ENCODE measurements around the gene CNGA2.

Gene CNGA2

DNA sequence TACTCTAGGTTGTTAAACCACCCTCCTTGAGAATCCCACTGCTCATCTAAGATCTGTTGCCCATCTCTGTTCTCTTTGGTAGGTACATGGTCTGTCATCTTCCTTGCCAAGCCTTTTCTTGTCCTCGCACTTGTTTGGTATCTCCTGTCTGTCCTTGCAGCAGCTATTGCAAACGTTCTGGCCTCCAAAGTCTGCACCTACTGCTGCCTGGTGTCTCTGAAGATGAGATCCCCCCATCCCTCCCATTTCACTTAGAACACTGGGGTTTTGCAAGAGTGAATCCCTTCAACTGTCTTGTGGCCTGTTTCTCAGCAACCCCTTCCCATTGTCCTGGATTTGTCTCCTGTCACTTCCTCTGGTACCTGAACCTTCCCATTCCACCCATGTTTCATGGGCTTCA, 673 bp downstream of the CNGA2 start:
- Histone ChIP-seq H2AFZ (ENCODE audit: low read depth, low read length) (no peak overlapping the region), H4K20me1 (ENCODE audit: insufficient read depth, low read length) (no peaks in the 10 kb centered on the region), H3K9me3 (ENCODE audit: insufficient read depth, low read length, severe bottlenecking) (no peaks in the 10 kb centered on the region), H3K4me1 (ENCODE audit: insufficient read depth, low read length) (no peaks in the 10 kb centered on the region), H3K79me2 (ENCODE audit: insufficient read depth, low read length) (no peaks in the 10 kb centered on the region), H3K36me3 (ENCODE audit: insufficient read depth, low read length) (no peaks in the 10 kb centered on the region), H3K27ac (ENCODE audit: low read length) (no peak overlapping the region), H3K4me2 (ENCODE audit: insufficient read depth, low read length) (no peak overlapping the region), H3K9ac (ENCODE audit: low read depth, low read length) (no peak overlapping the region), H3K27me3 (ENCODE audit: insufficient read depth, low read length, poor library complexity) (no peaks in the 10 kb centered on the region), H3K4me3 (ENCODE audit: low read depth in 1 of 2, low read length in 2 of 2) (no peak overlapping the region)
- ATAC-seq (ENCODE audit: insufficient read depth, low read depth) (no peak), DNase-seq (no peak)
- TF ChIP-seq CTCF (IDR thresholded peaks at IDR 0.05; ENCODE audit: borderline replicate concordance, extremely low read depth, low read length, poor library complexity, severe bottlenecking) = no peak
- TF ChIP-seq EZH2 (IDR thresholded peaks at IDR 0.05; ENCODE audit: borderline replicate concordance, low read depth, low read length, severe bottlenecking) = no peak

DNA sequence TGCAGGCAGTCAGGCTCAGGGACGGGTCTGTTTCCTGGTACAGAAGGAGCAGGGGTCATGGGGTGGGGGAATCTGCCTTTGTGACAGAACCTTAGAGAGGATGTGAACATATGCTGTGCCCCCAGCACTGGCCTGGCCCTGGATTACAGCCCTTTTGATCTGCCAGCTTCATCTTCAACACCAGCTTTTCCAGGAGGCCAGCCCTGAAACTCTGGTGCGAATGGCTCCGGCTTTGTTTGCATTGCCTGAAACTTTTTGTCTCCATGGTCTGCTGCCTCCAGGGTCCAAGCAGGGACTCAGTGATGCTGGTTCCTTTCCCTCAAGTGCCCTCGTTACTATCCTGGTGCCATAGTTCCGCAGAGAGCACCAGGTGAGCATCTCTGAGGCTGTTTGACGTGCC, 2.1 kb downstream of the CNGA2 start:
- no peak for TF ChIP-seq CTCF (IDR thresholded peaks at IDR 0.05; ENCODE audit: borderline replicate concordance, extremely low read depth, low read length, poor library complexity, severe bottlenecking)
- TF ChIP-seq EZH2 (IDR thresholded peaks at IDR 0.05; ENCODE audit: borderline replicate concordance, low read depth, low read length, severe bottlenecking) = no peak
- Histone ChIP-seq H3K27me3 (ENCODE audit: insufficient read depth, low read length, poor library complexity) (no peaks in the 10 kb centered on the region), H2AFZ (ENCODE audit: low read depth, low read length) (no peak overlapping the region), H3K4me2 (ENCODE audit: insufficient read depth, low read length) (no peak overlapping the region), H3K9me3 (ENCODE audit: insufficient read depth, low read length, severe bottlenecking) (no peaks in the 10 kb centered on the region), H4K20me1 (ENCODE audit: insufficient read depth, low read length) (no peaks in the 10 kb centered on the region), H3K9ac (ENCODE audit: low read depth, low read length) (no peak overlapping the region), H3K36me3 (ENCODE audit: insufficient read depth, low read length) (no peaks in the 10 kb centered on the region), H3K79me2 (ENCODE audit: insufficient read depth, low read length) (no peaks in the 10 kb centered on the region), H3K4me1 (ENCODE audit: insufficient read depth, low read length) (no peaks in the 10 kb centered on the region), H3K4me3 (ENCODE audit: low read depth in 1 of 2, low read length in 2 of 2) (no peak overlapping the region), H3K27ac (ENCODE audit: low read length) (no peak overlapping the region)
- ATAC-seq (ENCODE audit: insufficient read depth, low read depth) (no peak), DNase-seq (no peak)

DNA sequence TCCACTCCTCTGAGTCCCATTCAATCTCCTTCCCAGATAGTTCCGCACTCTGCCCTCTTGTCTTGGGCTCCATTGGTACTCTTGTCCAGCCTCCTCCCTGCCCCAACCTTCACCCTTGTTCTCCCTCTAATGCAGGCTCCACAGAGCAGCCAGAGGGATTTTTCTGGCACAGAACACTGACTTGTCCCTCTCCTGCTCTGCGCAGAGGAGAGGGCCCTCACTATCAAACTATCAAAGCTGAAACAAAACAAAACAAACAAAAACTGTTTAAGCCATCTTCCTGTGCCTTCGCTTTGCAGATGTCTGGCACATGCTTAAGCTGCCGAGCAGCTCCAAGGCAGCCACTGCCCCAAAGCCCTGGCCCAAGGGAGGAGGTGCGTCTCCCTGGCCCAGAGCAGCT, 2.9 kb downstream of the CNGA2 start:
- DNase-seq = no peak
- H3K9me3 ChIP-seq (ENCODE audit: insufficient read depth, low read length, severe bottlenecking) = no peaks in the 10 kb centered on the region
- H3K79me2 ChIP-seq (ENCODE audit: insufficient read depth, low read length) = no peaks in the 10 kb centered on the region
- H2AFZ ChIP-seq (ENCODE audit: low read depth, low read length) = no peak overlapping the region
- no peak overlapping the region for H3K4me3 ChIP-seq (ENCODE audit: low read depth in 1 of 2, low read length in 2 of 2)
- H3K4me1 ChIP-seq (ENCODE audit: insufficient read depth, low read length) = no peaks in the 10 kb centered on the region
- H4K20me1 ChIP-seq (ENCODE audit: insufficient read depth, low read length) = no peaks in the 10 kb centered on the region
- no peaks in the 10 kb centered on the region for H3K36me3 ChIP-seq (ENCODE audit: insufficient read depth, low read length)
- TF ChIP-seq EZH2 (IDR thresholded peaks at IDR 0.05; ENCODE audit: borderline replicate concordance, low read depth, low read length, severe bottlenecking) (no peak), CTCF (IDR thresholded peaks at IDR 0.05; ENCODE audit: borderline replicate concordance, extremely low read depth, low read length, poor library complexity, severe bottlenecking) (no peak)
- no peak overlapping the region for H3K9ac ChIP-seq (ENCODE audit: low read depth, low read length)
- H3K27me3 ChIP-seq (ENCODE audit: insufficient read depth, low read length, poor library complexity) = no peaks in the 10 kb centered on the region
- no peak overlapping the region for H3K4me2 ChIP-seq (ENCODE audit: insufficient read depth, low read length)
- no peak overlapping the region for H3K27ac ChIP-seq (ENCODE audit: low read length)
- ATAC-seq (ENCODE audit: insufficient read depth, low read depth) = no peak

DNA sequence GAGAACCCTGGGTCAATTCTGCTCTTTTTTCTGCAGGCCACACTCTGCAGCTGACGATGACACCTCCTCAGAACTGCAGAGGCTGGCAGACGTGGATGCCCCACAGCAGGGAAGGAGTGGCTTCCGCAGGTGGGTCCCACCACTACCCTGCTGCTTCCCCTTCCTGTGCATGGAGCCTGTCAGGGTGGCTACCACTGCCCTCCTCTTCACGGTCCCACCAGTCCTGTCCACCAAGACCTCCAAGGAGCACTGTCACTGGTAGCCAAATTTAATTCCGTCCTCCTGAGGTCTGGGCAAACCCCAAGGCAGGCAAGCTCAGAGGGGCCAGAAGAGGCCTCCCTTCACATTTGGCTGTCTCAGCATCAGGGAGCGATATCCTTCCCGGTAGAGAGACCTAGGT, 4.2 kb downstream of the CNGA2 start:
- Histone ChIP-seq H4K20me1 (ENCODE audit: insufficient read depth, low read length) (no peaks in the 10 kb centered on the region), H3K4me3 (ENCODE audit: low read depth in 1 of 2, low read length in 2 of 2) (no peak overlapping the region), H2AFZ (ENCODE audit: low read depth, low read length) (no peak overlapping the region), H3K4me1 (ENCODE audit: insufficient read depth, low read length) (no peaks in the 10 kb centered on the region), H3K36me3 (ENCODE audit: insufficient read depth, low read length) (no peaks in the 10 kb centered on the region), H3K9ac (ENCODE audit: low read depth, low read length) (no peak overlapping the region), H3K79me2 (ENCODE audit: insufficient read depth, low read length) (no peaks in the 10 kb centered on the region), H3K27me3 (ENCODE audit: insufficient read depth, low read length, poor library complexity) (no peaks in the 10 kb centered on the region), H3K27ac (ENCODE audit: low read length) (no peak overlapping the region), H3K4me2 (ENCODE audit: insufficient read depth, low read length) (no peak overlapping the region), H3K9me3 (ENCODE audit: insufficient read depth, low read length, severe bottlenecking) (no peaks in the 10 kb centered on the region)
- DNase-seq = no peak
- no peak for ATAC-seq (ENCODE audit: insufficient read depth, low read depth)
- TF ChIP-seq EZH2 (IDR thresholded peaks at IDR 0.05; ENCODE audit: borderline replicate concordance, low read depth, low read length, severe bottlenecking) (no peak), CTCF (IDR thresholded peaks at IDR 0.05; ENCODE audit: borderline replicate concordance, extremely low read depth, low read length, poor library complexity, severe bottlenecking) (no peak)
